Upper lobe of left lung (tissue), 6 donors: ENCODE measurements around the gene SH2D4B. TPM values are rescaled to one million over a fixed set of nuclear protein-coding genes. Genes with fewer than 3 reads are reported as not detected.

Source experiments
- ATAC-seq, 2 donors: fragments of 200-7000 bp; cut with Tn5 transposase; one replicate each; pipeline ENCODE4 v1.9.1; 2022; ENCODE audit warnings: mild to moderate bottlenecking in 2 of 2, moderate library complexity in 2 of 2; ENCODE audit not compliant: low FRiP score in 2 of 2
- DNase-seq, 2 donors: peaks; one replicate each; pipeline ENCODE4 v3.0.0-alpha.2; 2019 to 2020
- H3K27ac ChIP-seq, 4 donors: fragments of 200-600 bp; sonication (generic); one replicate each; pipeline ENCODE4 v1.5.1; 2016 to 2019
- H3K27me3 ChIP-seq, 4 donors: fragments of 200-600 bp; sonication (generic); one replicate each; pipeline ENCODE4 v1.5.1; 2017 to 2019
- H3K36me3 ChIP-seq, 4 donors: fragments of 200-600 bp; sonication (generic); one replicate each; pipeline ENCODE4 v1.5.1; 2016 to 2019
- H3K4me1 ChIP-seq, 4 donors: fragments of 200-600 bp; sonication (generic); one replicate each; pipeline ENCODE4 v1.5.1; 2018 to 2019
- H3K4me3 ChIP-seq, 4 donors: fragments of 200-600 bp; sonication (generic); one replicate each; pipeline ENCODE4 v1.5.1; 2017 to 2019; ENCODE audit warnings: mild to moderate bottlenecking in 2 of 4, moderate library complexity in 1 of 4
- H3K9me3 ChIP-seq, 4 donors: fragments of 200-600 bp; sonication (generic); one replicate each; pipeline ENCODE4 v1.5.1; 2018 to 2019
- EP300 ChIP-seq, 4 donors: sonication (generic); formaldehyde crosslinking; IDR thresholded peaks; one replicate each; pipeline ENCODE4 v1.5.1; 2017; ENCODE audit warnings: antibody characterized with exemption in 4 of 4, control low read depth in 2 of 4
- POLR2A ChIP-seq, 4 donors: fragments of 450-650 bp; IDR thresholded peaks; one replicate each; pipeline ENCODE4 v1.5.1; 2016 to 2017; ENCODE audit warnings: antibody characterized with exemption in 4 of 4, mild to moderate bottlenecking in 2 of 4
- POLR2AphosphoS5 ChIP-seq, 2 donors: sonication (generic); formaldehyde crosslinking; IDR thresholded peaks; one replicate each; pipeline ENCODE4 v1.5.1; 2017; ENCODE audit warnings: antibody characterized with exemption in 2 of 2
- WGBS, 2 donors: methylation state at CpG; one replicate each; pipeline ENCODE4 v1.1.5; 2017 to 2018; 5-methylcytosine and 5-hydroxymethylcytosine counted together
- total RNA-seq, 6 donors: library from RNA; depleted of rRNA in 4 of 6; stranded (reverse); fragments of >200 nt in 4 of 6; gene quantifications; one replicate each; pipeline versions ENCODE4 v1.1.0 to v1.2.1, GENCODE V29; 2016 to 2021
- TF ChIP-seq, protein P1 (sequence below), 6 experiments: fragments of 450-650 bp in 4 of 6; fragments of 200-600 bp in 2 of 6; sonication (generic) in 2 of 6; IDR thresholded peaks; one replicate each; pipeline ENCODE4 v1.5.1; 2016 to 2019; ENCODE audit warnings: antibody characterized with exemption in 6 of 6
- donor health status: DM: no; HTN: no; CAD: no; lungs with moderate emphysema.
- donor health status: DM: no; HTN: yes; CAD: no; lungs with severe emphysema.

The SH2D4B gene
- total RNA-seq, 6 donors from 2014 or later: 0.15 to 1.0 (median 0.55) TPM; not detected in 1

DNA sequence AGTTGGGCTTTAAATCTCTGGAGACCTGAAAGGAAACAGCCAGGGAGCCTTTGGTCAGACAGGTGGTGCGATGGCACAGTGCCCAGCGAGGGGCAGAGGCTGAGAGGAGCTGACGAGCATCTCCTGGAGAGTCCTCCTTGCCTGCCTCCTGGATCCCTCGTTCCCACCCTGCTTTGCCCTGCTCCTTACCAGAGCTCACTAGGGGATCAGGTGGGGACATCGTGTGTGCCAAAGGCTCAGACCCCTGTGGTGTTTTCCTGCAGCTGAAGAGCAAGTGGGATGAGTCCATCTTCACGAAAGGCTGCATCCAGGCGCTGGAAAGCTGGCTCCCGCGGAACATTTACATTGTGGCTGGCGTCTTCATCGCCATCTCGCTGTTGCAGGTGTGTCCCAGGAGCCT is 21.8 kb upstream of the SH2D4B start:
- no peak overlapping the region for H3K4me3 ChIP-seq
- ATAC-seq (no peak), DNase-seq (peak in 1 of 2 donors; percentile 20)
- H3K4me1 ChIP-seq: peaks cover 10 to 35% (median 24%) of the 10 kb centered on the region in 4 donors
- 93 to 96% methylated on average over 12 of the region's 12 CpGs for whole genome bisulfite sequencing, 2 donors
- TF ChIP-seq EP300 (IDR thresholded peaks at IDR 0.05): no peak
- TF ChIP-seq, protein P1, sequence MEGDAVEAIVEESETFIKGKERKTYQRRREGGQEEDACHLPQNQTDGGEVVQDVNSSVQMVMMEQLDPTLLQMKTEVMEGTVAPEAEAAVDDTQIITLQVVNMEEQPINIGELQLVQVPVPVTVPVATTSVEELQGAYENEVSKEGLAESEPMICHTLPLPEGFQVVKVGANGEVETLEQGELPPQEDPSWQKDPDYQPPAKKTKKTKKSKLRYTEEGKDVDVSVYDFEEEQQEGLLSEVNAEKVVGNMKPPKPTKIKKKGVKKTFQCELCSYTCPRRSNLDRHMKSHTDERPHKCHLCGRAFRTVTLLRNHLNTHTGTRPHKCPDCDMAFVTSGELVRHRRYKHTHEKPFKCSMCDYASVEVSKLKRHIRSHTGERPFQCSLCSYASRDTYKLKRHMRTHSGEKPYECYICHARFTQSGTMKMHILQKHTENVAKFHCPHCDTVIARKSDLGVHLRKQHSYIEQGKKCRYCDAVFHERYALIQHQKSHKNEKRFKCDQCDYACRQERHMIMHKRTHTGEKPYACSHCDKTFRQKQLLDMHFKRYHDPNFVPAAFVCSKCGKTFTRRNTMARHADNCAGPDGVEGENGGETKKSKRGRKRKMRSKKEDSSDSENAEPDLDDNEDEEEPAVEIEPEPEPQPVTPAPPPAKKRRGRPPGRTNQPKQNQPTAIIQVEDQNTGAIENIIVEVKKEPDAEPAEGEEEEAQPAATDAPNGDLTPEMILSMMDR (IDR thresholded peaks at IDR 0.05): no peak
- no peaks in the 10 kb centered on the region for H3K27me3 ChIP-seq
- no peak overlapping the region for H3K27ac ChIP-seq
- no peaks in the 10 kb centered on the region for H3K9me3 ChIP-seq
- peaks cover 64 to 100% (median 93%) of the 10 kb centered on the region in 4 donors for H3K36me3 ChIP-seq

DNA sequence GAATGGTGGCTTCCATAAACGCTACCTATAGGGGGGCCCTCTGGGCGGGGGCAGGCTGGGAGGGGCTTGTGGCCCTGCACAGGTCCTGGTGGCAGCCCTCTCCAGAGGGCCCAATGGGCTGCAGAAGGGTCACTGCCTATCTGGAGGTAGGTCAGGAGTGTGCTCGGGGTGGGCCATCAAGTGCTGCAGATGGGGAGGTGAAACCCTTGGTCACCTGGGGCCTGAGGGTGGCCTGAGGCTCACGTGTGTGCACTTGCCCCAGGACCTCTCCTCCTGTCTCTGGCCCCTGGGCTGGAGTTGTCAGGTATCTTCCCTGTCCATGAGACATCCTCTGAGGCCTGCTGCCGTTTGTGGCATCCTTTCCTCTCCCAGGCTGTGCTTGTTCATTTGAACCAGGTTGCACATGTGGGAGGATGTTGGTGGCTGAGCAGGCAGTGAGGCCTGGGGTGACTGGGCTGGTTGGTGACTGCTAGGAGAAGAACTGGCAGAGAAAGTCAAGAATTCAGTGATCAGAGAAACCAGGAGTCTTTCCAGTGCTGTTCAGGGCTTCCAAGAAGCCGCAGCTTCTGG is 21.1 kb upstream of the SH2D4B start:
- ATAC-seq (no peak), DNase-seq (peak in 1 of 2 donors; percentile 18)
- Histone ChIP-seq H3K9me3 (no peaks in the 10 kb centered on the region), H3K27me3 (no peaks in the 10 kb centered on the region), H3K27ac (peak overlapping the region in 3 of 4 donors; percentile 2 to 49 (median 13)), H3K4me3 (no peak overlapping the region), H3K36me3 (peaks cover 60 to 100% (median 90%) of the 10 kb centered on the region in 4 donors), H3K4me1 (peaks cover 10 to 29% (median 19%) of the 10 kb centered on the region in 4 donors)
- WGBS, 2 donors: 82 to 86% methylated on average over 5 to 6 of the region's 6 CpGs
- TF ChIP-seq, protein P1 (IDR thresholded peaks at IDR 0.05): no peak
- TF ChIP-seq POLR2A (IDR thresholded peaks at IDR 0.05) (no peak), POLR2AphosphoS5 (IDR thresholded peaks at IDR 0.05) (no peak), EP300 (IDR thresholded peaks at IDR 0.05) (no peak)

- TF ChIP-seq POLR2A (IDR thresholded peaks at IDR 0.05): no peak
- TF ChIP-seq, protein P1 (IDR thresholded peaks at IDR 0.05): no peak
- TF ChIP-seq POLR2AphosphoS5 (IDR thresholded peaks at IDR 0.05): no peak
- TF ChIP-seq EP300 (IDR thresholded peaks at IDR 0.05): no peak
- H3K4me1 ChIP-seq: peaks cover 10 to 21% (median 15%) of the 10 kb centered on the region in 4 donors
- WGBS, 2 donors: 75 to 87% methylated on average over 6 to 21 of the region's 21 CpGs
- ATAC-seq (no peak), DNase-seq (peak in 1 of 2 donors; percentile 19)
- no peaks in the 10 kb centered on the region for H3K27me3 ChIP-seq
- no peak overlapping the region for H3K4me3 ChIP-seq
- H3K36me3 ChIP-seq: peaks cover 50 to 98% (median 82%) of the 10 kb centered on the region in 4 donors
- peak overlapping the region in 3 of 4 donors; percentile 13 to 39 (median 37) for H3K27ac ChIP-seq
- H3K9me3 ChIP-seq: no peaks in the 10 kb centered on the region
These were observed 20.1 kb upstream of the SH2D4B start for GRCh38 chr10:80517416-80518142.

DNA sequence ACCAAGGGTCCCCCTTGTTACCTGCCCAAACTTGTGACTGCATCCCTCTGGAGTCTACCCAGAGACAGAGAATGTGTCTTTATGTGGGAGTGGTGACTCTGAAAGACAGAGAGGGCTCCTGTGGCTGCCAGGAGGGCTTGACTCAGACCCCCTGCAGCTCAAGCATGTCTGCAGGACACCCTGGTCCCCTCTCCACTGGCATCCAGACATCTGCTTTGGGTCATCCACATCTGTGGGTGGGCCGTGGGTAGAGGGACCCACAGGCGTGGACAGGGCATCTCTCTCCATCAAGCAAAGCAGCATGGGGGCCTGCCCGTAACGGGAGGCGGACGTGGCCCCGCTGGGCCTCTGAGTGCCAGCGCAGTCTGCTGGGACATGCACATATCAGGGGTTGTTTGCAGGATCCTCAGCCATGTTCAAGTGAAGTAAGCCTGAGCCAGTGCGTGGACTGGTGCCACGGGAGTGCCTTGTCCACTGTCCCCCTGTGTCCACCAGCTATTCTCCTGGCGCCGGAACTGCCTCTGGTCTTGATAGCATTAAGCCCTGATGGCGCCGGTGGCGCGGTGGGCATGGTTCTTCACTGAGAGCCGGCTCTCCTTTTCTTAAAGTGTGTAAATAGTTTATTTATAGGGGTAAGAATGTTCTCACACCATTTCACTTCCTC is 19.4 kb upstream of the SH2D4B start:
- ATAC-seq: no peak
- 79 to 84% methylated on average over 15 to 17 of the region's 17 CpGs for WGBS, 2 donors

More for the DNA sequence above, 19.4 kb upstream of the SH2D4B start:
- H3K36me3 ChIP-seq: peaks cover 44 to 91% (median 75%) of the 10 kb centered on the region in 4 donors
- H3K4me3 ChIP-seq: no peak overlapping the region
- H3K4me1 ChIP-seq: peaks cover 10 to 21% (median 14%) of the 10 kb centered on the region in 4 donors
- H3K9me3 ChIP-seq: no peaks in the 10 kb centered on the region
- TF ChIP-seq EP300 (IDR thresholded peaks at IDR 0.05) (no peak), POLR2A (IDR thresholded peaks at IDR 0.05) (no peak), POLR2AphosphoS5 (IDR thresholded peaks at IDR 0.05) (no peak)
- TF ChIP-seq, protein P1 (IDR thresholded peaks at IDR 0.05): no peak
- DNase-seq: peak; percentile 23 to 81
- no peaks in the 10 kb centered on the region for H3K27me3 ChIP-seq
- peak overlapping the region; percentile 13 to 39 (median 30) for H3K27ac ChIP-seq
